Esophagus squamous epithelium (tissue), 5 donors: ENCODE measurements around the gene HS1BP3. TPM values are rescaled to one million over a fixed set of nuclear protein-coding genes. Genes with fewer than 3 reads are reported as not detected.

Experiments
- DNase-seq: peaks from one replicate; lab custom pipeline; 2025; lab: John Stamatoyannopoulos, UW
- H3K27ac ChIP-seq, 4 donors: fragments of 200-600 bp; sonication (generic); one replicate each; pipeline ENCODE4 v1.5.1; 2016 to 2019; ENCODE audit warnings: mild to moderate bottlenecking in 1 of 4
- H3K27me3 ChIP-seq, 4 donors: fragments of 200-600 bp; sonication (generic); 1 replicate in 3 of 4; 2 replicates in 1 of 4; pipeline versions ENCODE4 v1.5.1 to v1.6.0; 2017 to 2021; ENCODE audit warnings: antibody characterized with exemption in 1 of 4
- H3K36me3 ChIP-seq, 3 donors: fragments of 200-600 bp; sonication (generic); one replicate each; pipeline ENCODE4 v1.5.1; 2016 to 2019
- H3K4me1 ChIP-seq, 3 donors: fragments of 200-600 bp; sonication (generic); one replicate each; pipeline ENCODE4 v1.5.1; 2017 to 2019
- H3K4me3 ChIP-seq, 4 donors: fragments of 200-600 bp; sonication (generic); 1 replicate in 3 of 4; 2 replicates in 1 of 4; pipeline ENCODE4 v1.5.1; 2016 to 2019; ENCODE audit warnings: mild to moderate bottlenecking in 2 of 4, moderate library complexity in 1 of 4
- H3K9me3 ChIP-seq, 3 donors: fragments of 200-600 bp; sonication (generic); one replicate each; pipeline ENCODE4 v1.5.1; 2016 to 2019
- CTCF ChIP-seq, 6 experiments: fragments of 450-650 bp in 4 of 6; fragments of 200-600 bp in 2 of 6; sonication (generic) in 2 of 6; IDR thresholded peaks; one replicate each; pipeline ENCODE4 v1.5.1; 2016 to 2019; ENCODE audit warnings: antibody characterized with exemption in 6 of 6, mild to moderate bottlenecking in 4 of 6, moderate library complexity in 4 of 6
- POLR2A ChIP-seq, 4 donors: fragments of 450-650 bp; IDR thresholded peaks; one replicate each; pipeline ENCODE4 v1.6.1; 2017; ENCODE audit warnings: antibody characterized with exemption in 4 of 4, mild to moderate bottlenecking in 4 of 4, moderate library complexity in 3 of 4
- WGBS, 2 donors: methylation state at CpG; one replicate each; pipeline ENCODE4 v1.1.5; 2018; 5-methylcytosine and 5-hydroxymethylcytosine counted together
- intact Hi-C: fragments of 100-400 bp; cut with DNase I; formaldehyde crosslinking; loops from one replicate; pipeline ENCODE4 v1.15.0; 2022
- total RNA-seq, 4 donors: library from RNA; depleted of rRNA; stranded (reverse); fragments of >200 nt; gene quantifications; one replicate each; pipeline ENCODE4 v1.1.0, GENCODE V29; 2016
- donor health status: DM: yes; HTN: yes; CAD: no.

Gene HS1BP3
- total RNA-seq, 4 donors from 2014 or later = 7.9 to 22.1 (median 16.9) TPM

GRCh38 chr2:20621366-20622295, 29.3 kb downstream of the HS1BP3 start:
- DNase-seq = no peak
- 65 to 69% methylated on average over 8 of the region's 12 CpGs for WGBS, 2 donors
- H3K4me3 ChIP-seq = no peak overlapping the region
- H3K36me3 ChIP-seq = peaks cover 6 to 77% (median 19%) of the 10 kb centered on the region in 3 donors
- H3K27me3 ChIP-seq = no peaks in the 10 kb centered on the region
- H3K9me3 ChIP-seq = no peaks in the 10 kb centered on the region
- H3K27ac ChIP-seq = peak overlapping the region; percentile 18 to 96 (median 92)
- intact Hi-C loops = no loop called here
- H3K4me1 ChIP-seq = peaks cover 32 to 67% (median 33%) of the 10 kb centered on the region in 3 donors
- TF ChIP-seq CTCF (IDR thresholded peaks at IDR 0.05) (no peak), POLR2A (IDR thresholded peaks at IDR 0.05) (no peak)

- intact Hi-C loops = no loop called here
- TF ChIP-seq POLR2A (IDR thresholded peaks at IDR 0.05) (no peak), CTCF (IDR thresholded peaks at IDR 0.05) (no peak)
- H3K27ac ChIP-seq = peak overlapping the region in 3 of 4 donors; percentile 91 to 96 (median 93)
- no peak for DNase-seq
- WGBS, 2 donors = 54 to 85% methylated on average over 3 of the region's 4 CpGs
- H3K4me1 ChIP-seq = peaks cover 35 to 67% (median 37%) of the 10 kb centered on the region in 3 donors
- H3K27me3 ChIP-seq = no peaks in the 10 kb centered on the region
- H3K9me3 ChIP-seq = no peaks in the 10 kb centered on the region
- no peak overlapping the region for H3K4me3 ChIP-seq
- H3K36me3 ChIP-seq = peaks cover 6 to 69% (median 19%) of the 10 kb centered on the region in 3 donors
These were observed 30.1 kb downstream of the HS1BP3 start for GRCh38 chr2:20620696-20621365.

- Histone ChIP-seq H3K27ac (peak overlapping the region; percentile 81 to 96 (median 92)), H3K36me3 (peaks cover 6 to 64% (median 19%) of the 10 kb centered on the region in 3 donors), H3K4me3 (no peak overlapping the region), H3K27me3 (no peaks in the 10 kb centered on the region), H3K9me3 (no peaks in the 10 kb centered on the region), H3K4me1 (peaks cover 37 to 69% (median 41%) of the 10 kb centered on the region in 3 donors)
- no peak for DNase-seq
- 76 to 85% methylated on average over 3 to 6 of the region's 8 CpGs for WGBS, 2 donors
- intact Hi-C loops = no loop called here
- TF ChIP-seq POLR2A (IDR thresholded peaks at IDR 0.05) = no peak
- TF ChIP-seq CTCF (IDR thresholded peaks at IDR 0.05) = no peak
These were observed 30.6 kb downstream of the HS1BP3 start for GRCh38 chr2:20620271-20620681.

GRCh38 chr2:20619624-20620024, 31.3 kb downstream of the HS1BP3 start:
- no peaks in the 10 kb centered on the region for H3K9me3 ChIP-seq
- H3K27me3 ChIP-seq = no peaks in the 10 kb centered on the region
- 88 to 89% methylated on average over 5 of the region's 13 CpGs for WGBS, 2 donors
- peak overlapping the region; percentile 81 to 96 (median 92) for H3K27ac ChIP-seq
- no peak overlapping the region for H3K4me3 ChIP-seq
- TF ChIP-seq CTCF (IDR thresholded peaks at IDR 0.05) (no peak), POLR2A (IDR thresholded peaks at IDR 0.05) (no peak)
- DNase-seq = no peak
- peaks cover 44 to 75% (median 47%) of the 10 kb centered on the region in 3 donors for H3K4me1 ChIP-seq
- intact Hi-C loops = no loop called here
- peaks cover 6 to 58% (median 19%) of the 10 kb centered on the region in 3 donors for H3K36me3 ChIP-seq
